K562 (cell line): ENCODE data around the gene MAPK8IP1. TPM values are rescaled to one million over a fixed set of nuclear protein-coding genes. Genes with fewer than 3 reads are reported as not detected.

ENCODE experiments used
- BCL6 ChIP-seq: fragments of 250-450 bp; sonication (Bioruptor Pico); IDR thresholded peaks from 2 replicates; pipeline ENCODE4 v1.4.0; 2020
- CBFA2T3 ChIP-seq: fragments of 450-650 bp; IDR thresholded peaks from 2 replicates; pipeline ENCODE4 v1.6.1; 2017
- CBX2 ChIP-seq: fragments of 200-600 bp; sonication (generic); IDR thresholded peaks from one replicate; pipeline ENCODE4 v1.6.1; 2012; ENCODE audit warnings: mild to moderate bottlenecking, low read length, inconsistent platforms; ENCODE audit not compliant: insufficient read depth, poor library complexity, severe bottlenecking
- FOXA1 ChIP-seq: fragments of 450-650 bp; IDR thresholded peaks from 2 replicates; pipeline ENCODE4 v1.6.1; 2016; ENCODE audit warnings: mild to moderate bottlenecking, borderline replicate concordance
- FOXO4 ChIP-seq: fragments of 450-650 bp; formaldehyde crosslinking; IDR thresholded peaks from 2 replicates; pipeline ENCODE4 v1.4.0; 2020; ENCODE audit warnings: mild to moderate bottlenecking, moderate library complexity
- GTF3C2 ChIP-seq: IDR thresholded peaks from 3 replicates; pipeline ENCODE4 v1.6.1; 2011; ENCODE audit warnings: borderline replicate concordance, mild to moderate bottlenecking, moderate library complexity; ENCODE audit not compliant: insufficient read length; ENCODE audit errors: extremely low read depth
- HNRNPH1 ChIP-seq: fragments of 200-400 bp; formaldehyde crosslinking; optimal IDR thresholded peaks from 2 replicates; pipeline ENCODE3; 2017; ENCODE audit warnings: low read depth, mild to moderate bottlenecking, low read length, moderate library complexity
- IRF1 ChIP-seq: sonication (generic); formaldehyde crosslinking; IDR thresholded peaks from 2 replicates; pipeline ENCODE4 v1.8.0; 2022; ENCODE audit warnings: missing genetic modification reagents, mild to moderate bottlenecking, borderline replicate concordance
- IRF9 ChIP-seq: fragments of 450-650 bp; IDR thresholded peaks from 2 replicates; pipeline ENCODE4 v1.6.1; 2016; ENCODE audit warnings: missing biosample characterization, missing genetic modification characterization
- MXD1 ChIP-seq: fragments of 250-450 bp; sonication (Bioruptor Pico); IDR thresholded peaks from 2 replicates; pipeline ENCODE4 v1.8.0; 2021; ENCODE audit warnings: borderline replicate concordance, mild to moderate bottlenecking, moderate library complexity; ENCODE audit not compliant: poor library complexity, severe bottlenecking
- NR2C1 ChIP-seq, 2 experiments: fragments of 450-650 bp; IDR thresholded peaks; 2 replicates each; pipeline ENCODE4 v1.6.1; 2017; ENCODE audit warnings: mild to moderate bottlenecking in 2 of 2, antibody characterized with exemption in 1 of 2, inconsistent platforms in 1 of 2, missing compliant biosample characterization in 1 of 2, missing genetic modification characterization in 1 of 2
- PTBP1 ChIP-seq: fragments of 200-400 bp; formaldehyde crosslinking; IDR thresholded peaks from 2 replicates; pipeline ENCODE4 v1.6.1; 2017; ENCODE audit warnings: low read depth, low read length
- ZFX ChIP-seq: sonication (generic); formaldehyde crosslinking; IDR thresholded peaks from 2 replicates; pipeline ENCODE4 v1.8.0; 2022; ENCODE audit warnings: mild to moderate bottlenecking, missing genetic modification reagents, moderate library complexity
- ZNF124 ChIP-seq: sonication (generic); formaldehyde crosslinking; IDR thresholded peaks from 2 replicates; pipeline ENCODE4 v1.8.1; 2022; ENCODE audit warnings: missing genetic modification reagents
- ZNF511 ChIP-seq: sonication (generic); formaldehyde crosslinking; IDR thresholded peaks from 2 replicates; pipeline ENCODE4 v1.8.0; 2022; ENCODE audit warnings: mild to moderate bottlenecking, missing genetic modification reagents
- polyA plus RNA-seq, 8 experiments: library from polyadenylated mRNA; depleted of rRNA in 4 of 8; stranded (reverse) in 5 of 8; unstranded in 3 of 8; fragments of >200 nt; fragmentation: Nextera tagmentation in 2 of 8; fragmentation: Illumina TruSeq in 1 of 8; extraction: Ambion mirVana in 2 of 8; extraction: Trizol in 1 of 8; gene quantifications; 2 replicates each; pipeline versions ENCODE4 v1.2.1 to v1.2.3, GENCODE V29; 2011 to 2014; ENCODE audit warnings: inconsistent platforms in 1 of 8, missing spikeins in 1 of 8
- total RNA-seq, 7 experiments: library from RNA; depleted of rRNA in 6 of 7; stranded (reverse); fragments of >200 nt in 6 of 7; fragmentation: Illumina TruSeq in 2 of 7; extraction: Trizol in 2 of 7; gene quantifications; 2 replicates each; pipeline versions ENCODE4 v1.2.1 to v1.2.3, GENCODE V29; 2011 to 2021; ENCODE audit warnings: low replicate concordance in 1 of 7

MAPK8IP1 gene
- total and polyA plus RNA-seq, 9 of the 15 experiments (the other 6 are each of a cell fraction or from before 2014, with no cell fraction given): 0.13 to 6.9 (median 2.5) TPM

GRCh38 chr11:45846974-45847910 is 38.2 kb upstream of the MAPK8IP1 start, which contains the start of gene CRY2 (continued):
- TF ChIP-seq PTBP1: no peak
- TF ChIP-seq NR2C1 (IDR thresholded peaks at IDR 0.05): peak; percentile 91
- TF ChIP-seq NR2C1 (tag; IDR thresholded peaks at IDR 0.05): peak; percentile 86
- no peak for TF ChIP-seq BCL6
- TF ChIP-seq IRF1 (CRISPR knock-in tag): peak; percentile 20; the same call in 1 of the 2 replicates
- TF ChIP-seq CBX2: no peak
- no peak for TF ChIP-seq FOXA1
- no peak for TF ChIP-seq IRF9 (tag)
- TF ChIP-seq ZNF511 (CRISPR knock-in tag): peak; percentile 90; the same call in 1 of the 2 replicates
- no peak for TF ChIP-seq HNRNPH1
- TF ChIP-seq ZNF124 (CRISPR knock-in tag): no peak
- TF ChIP-seq FOXO4 (CRISPR knock-in tag): no peak
- no peak for TF ChIP-seq MXD1
- no peak for TF ChIP-seq GTF3C2
- no peak for TF ChIP-seq CBFA2T3
- TF ChIP-seq ZFX (CRISPR knock-in tag): peak; percentile 98
